Measurements from ENCODE around the gene RFX1.
"Not testable (repeated sequence)": the region's sequence is repeated elsewhere in the genome, so short reads cannot be mapped to it uniquely, and the experiment has no call there.

The RFX1 gene

GRCh38 chr19:14035706-14036105 lies 29.6 kb upstream of the RFX1 start:
- Histone ChIP-seq H3K9ac (ENCODE audit: insufficient read length, low read depth) (no peak overlapping the region), H3K9me3 (ENCODE audit: insufficient read depth, low read length) (no peaks in the 10 kb centered on the region), H3K4me1 (ENCODE audit: insufficient read depth, insufficient read length) (peaks cover 11% of the 10 kb centered on the region), H3K36me3 (ENCODE audit: insufficient read depth, insufficient read length, low read length) (peaks cover 11% of the 10 kb centered on the region), H3K27me3 (ENCODE audit: insufficient read depth, insufficient read length) (peaks cover 10% of the 10 kb centered on the region), H3K4me3 (ENCODE audit: insufficient read length, low read depth) (no peak overlapping the region)
- TF ChIP-seq YY1 (IDR thresholded peaks at IDR 0.05; ENCODE audit: insufficient read depth, insufficient read length) (no peak), SUZ12 (IDR thresholded peaks at IDR 0.05; ENCODE audit: extremely low read depth, insufficient read depth, insufficient read length) (no peak), ZNF274 (IDR thresholded peaks at IDR 0.05; ENCODE audit: low read depth, low read length) (no peak)
- no peak for DNase-seq (ENCODE audit: low read depth, low spot score)

- Histone ChIP-seq H3K36me3 (ENCODE audit: insufficient read depth, insufficient read length, low read length) (peaks cover 11% of the 10 kb centered on the region), H3K4me1 (ENCODE audit: insufficient read depth, insufficient read length) (peaks cover 12% of the 10 kb centered on the region), H3K27me3 (ENCODE audit: insufficient read depth, insufficient read length) (peaks cover 16% of the 10 kb centered on the region)
- H3K9me3 ChIP-seq (ENCODE audit: insufficient read depth, low read length); DNase-seq (ENCODE audit: low read depth, low spot score); H3K9ac ChIP-seq (ENCODE audit: insufficient read length, low read depth); H3K4me3 ChIP-seq (ENCODE audit: insufficient read length, low read depth): not testable (repeated sequence)
Measured at GRCh38 chr19:14035159-14035558, 29.0 kb upstream of the RFX1 start.

GRCh38 chr19:14033946-14034345 lies 27.8 kb upstream of the RFX1 start:
- H3K9ac ChIP-seq (ENCODE audit: insufficient read length, low read depth): no peak overlapping the region
- peaks cover 16% of the 10 kb centered on the region for H3K27me3 ChIP-seq (ENCODE audit: insufficient read depth, insufficient read length)
- H3K4me3 ChIP-seq (ENCODE audit: insufficient read length, low read depth): no peak overlapping the region
- H3K36me3 ChIP-seq (ENCODE audit: insufficient read depth, insufficient read length, low read length): peaks cover 2% of the 10 kb centered on the region
- no peak for TF ChIP-seq ZNF274 (IDR thresholded peaks at IDR 0.05; ENCODE audit: low read depth, low read length)
- H3K9me3 ChIP-seq (ENCODE audit: insufficient read depth, low read length): no peaks in the 10 kb centered on the region
- DNase-seq (ENCODE audit: low read depth, low spot score): no peak
- peaks cover 6% of the 10 kb centered on the region for H3K4me1 ChIP-seq (ENCODE audit: insufficient read depth, insufficient read length)

GRCh38 chr19:14031719-14032480 lies 25.8 kb upstream of the RFX1 start, which contains the start of gene IL27RA:
Gene IL27RA (plus strand): TSS chr19:14031762. CDS start chr19:14031873, 111 bp downstream.
- Histone ChIP-seq H3K9me3 (ENCODE audit: insufficient read depth, low read length) (no peaks in the 10 kb centered on the region), H3K9ac (ENCODE audit: insufficient read length, low read depth) (peak within 1 kb of the TSS; percentile 95), H3K4me3 (ENCODE audit: insufficient read length, low read depth) (peak within 1 kb of the TSS; percentile 84), H3K4me1 (ENCODE audit: insufficient read depth, insufficient read length) (peaks cover 6% of the 10 kb centered on the region), H3K27me3 (ENCODE audit: insufficient read depth, insufficient read length) (peaks cover 16% of the 10 kb centered on the region), H3K36me3 (ENCODE audit: insufficient read depth, insufficient read length, low read length) (no peaks in the 10 kb centered on the region)
- DNase-seq (ENCODE audit: low read depth, low spot score): peak; percentile 56
- TF ChIP-seq ZNF274 (IDR thresholded peaks at IDR 0.05; ENCODE audit: low read depth, low read length): no peak
- no peak for TF ChIP-seq YY1 (IDR thresholded peaks at IDR 0.05; ENCODE audit: insufficient read depth, insufficient read length)
- no peak for TF ChIP-seq SUZ12 (IDR thresholded peaks at IDR 0.05; ENCODE audit: extremely low read depth, insufficient read depth, insufficient read length)

- H3K36me3 ChIP-seq (ENCODE audit: insufficient read depth, insufficient read length, low read length): no peaks in the 10 kb centered on the region
Measured at GRCh38 chr19:14030997-14031718, 25.0 kb upstream of the RFX1 start.

GRCh38 chr19:14028901-14029300 lies 22.8 kb upstream of the RFX1 start:
- Histone ChIP-seq H3K9ac (ENCODE audit: insufficient read length, low read depth) (no peak overlapping the region), H3K4me1 (ENCODE audit: insufficient read depth, insufficient read length) (peaks cover 6% of the 10 kb centered on the region), H3K9me3 (ENCODE audit: insufficient read depth, low read length) (no peaks in the 10 kb centered on the region), H3K36me3 (ENCODE audit: insufficient read depth, insufficient read length, low read length) (no peaks in the 10 kb centered on the region), H3K27me3 (ENCODE audit: insufficient read depth, insufficient read length) (peaks cover 16% of the 10 kb centered on the region), H3K4me3 (ENCODE audit: insufficient read length, low read depth) (no peak overlapping the region)
- no peak for DNase-seq (ENCODE audit: low read depth, low spot score)
- TF ChIP-seq YY1 (IDR thresholded peaks at IDR 0.05; ENCODE audit: insufficient read depth, insufficient read length): no peak
- TF ChIP-seq ZNF274 (IDR thresholded peaks at IDR 0.05; ENCODE audit: low read depth, low read length): no peak
- no peak for TF ChIP-seq SUZ12 (IDR thresholded peaks at IDR 0.05; ENCODE audit: extremely low read depth, insufficient read depth, insufficient read length)

More at GRCh38 chr19:14030997-14031718, 25.0 kb upstream of the RFX1 start:
- peaks cover 6% of the 10 kb centered on the region for H3K4me1 ChIP-seq (ENCODE audit: insufficient read depth, insufficient read length)
- peak overlapping the region; percentile 95 for H3K9ac ChIP-seq (ENCODE audit: insufficient read length, low read depth)
- no peak for DNase-seq (ENCODE audit: low read depth, low spot score)
- H3K9me3 ChIP-seq (ENCODE audit: insufficient read depth, low read length): no peaks in the 10 kb centered on the region
- peak overlapping the region; percentile 84 for H3K4me3 ChIP-seq (ENCODE audit: insufficient read length, low read depth)
- TF ChIP-seq SUZ12 (IDR thresholded peaks at IDR 0.05; ENCODE audit: extremely low read depth, insufficient read depth, insufficient read length) (no peak), ZNF274 (IDR thresholded peaks at IDR 0.05; ENCODE audit: low read depth, low read length) (no peak), YY1 (IDR thresholded peaks at IDR 0.05; ENCODE audit: insufficient read depth, insufficient read length) (no peak)
- peaks cover 16% of the 10 kb centered on the region for H3K27me3 ChIP-seq (ENCODE audit: insufficient read depth, insufficient read length)

- no peak for TF ChIP-seq SUZ12 (IDR thresholded peaks at IDR 0.05; ENCODE audit: extremely low read depth, insufficient read depth, insufficient read length)
- no peak for TF ChIP-seq ZNF274 (IDR thresholded peaks at IDR 0.05; ENCODE audit: low read depth, low read length)
- no peak for TF ChIP-seq YY1 (IDR thresholded peaks at IDR 0.05; ENCODE audit: insufficient read depth, insufficient read length)
- DNase-seq (ENCODE audit: low read depth, low spot score): no peak
- Histone ChIP-seq H3K27me3 (ENCODE audit: insufficient read depth, insufficient read length) (peaks cover 16% of the 10 kb centered on the region), H3K9me3 (ENCODE audit: insufficient read depth, low read length) (no peaks in the 10 kb centered on the region), H3K4me1 (ENCODE audit: insufficient read depth, insufficient read length) (peaks cover 6% of the 10 kb centered on the region), H3K9ac (ENCODE audit: insufficient read length, low read depth) (no peak within 1 kb of the TSS), H3K4me3 (ENCODE audit: insufficient read length, low read depth) (no peak within 1 kb of the TSS), H3K36me3 (ENCODE audit: insufficient read depth, insufficient read length, low read length) (no peaks in the 10 kb centered on the region)
Measured at GRCh38 chr19:14027856-14028450, 21.8 kb upstream of the RFX1 start, which contains the start of gene RLN3. Gene RLN3 (plus strand): TSS chr19:14028148. CDS start chr19:14028205, 57 bp downstream.

- not testable (repeated sequence) for H3K36me3 ChIP-seq (ENCODE audit: insufficient read depth, insufficient read length, low read length); H3K9me3 ChIP-seq (ENCODE audit: insufficient read depth, low read length); H3K4me3 ChIP-seq (ENCODE audit: insufficient read length, low read depth); DNase-seq (ENCODE audit: low read depth, low spot score); H3K9ac ChIP-seq (ENCODE audit: insufficient read length, low read depth); H3K4me1 ChIP-seq (ENCODE audit: insufficient read depth, insufficient read length)
- peaks cover 15% of the 10 kb centered on the region for H3K27me3 ChIP-seq (ENCODE audit: insufficient read depth, insufficient read length)
Measured at GRCh38 chr19:14026652-14027192, 20.6 kb upstream of the RFX1 start.
